Forelimb muscle (tissue), 1 donor: Measurements from ENCODE around the gene PLEKHM2. TPM values are rescaled to one million over a fixed set of nuclear protein-coding genes. Genes with fewer than 3 reads are reported as not detected.
"Not testable (repeated sequence)": the region's sequence is repeated elsewhere in the genome, so short reads cannot be mapped to it uniquely, and the experiment has no call there.

Experiments used
- DNase-seq: peaks from one replicate; pipeline ENCODE4 v3.0.0-alpha.2; 2013; ENCODE audit warnings: low read depth
- polyA plus RNA-seq: library from polyadenylated mRNA; unstranded; fragments of 120-200 nt; gene quantifications from one replicate; pipeline ENCODE4 v1.2.1, GENCODE V29; 2013; ENCODE audit not compliant: insufficient read length

Gene PLEKHM2
- polyA plus RNA-seq, result 51.5 TPM

- DNase-seq, result no peak
These were observed at the start of gene PLEKHM2 for GRCh38 chr1:15684042-15684461. Gene PLEKHM2, plus strand, starts transcription at chr1:15684320. Its CDS starts 239 bp downstream, at chr1:15684559.

DNA sequence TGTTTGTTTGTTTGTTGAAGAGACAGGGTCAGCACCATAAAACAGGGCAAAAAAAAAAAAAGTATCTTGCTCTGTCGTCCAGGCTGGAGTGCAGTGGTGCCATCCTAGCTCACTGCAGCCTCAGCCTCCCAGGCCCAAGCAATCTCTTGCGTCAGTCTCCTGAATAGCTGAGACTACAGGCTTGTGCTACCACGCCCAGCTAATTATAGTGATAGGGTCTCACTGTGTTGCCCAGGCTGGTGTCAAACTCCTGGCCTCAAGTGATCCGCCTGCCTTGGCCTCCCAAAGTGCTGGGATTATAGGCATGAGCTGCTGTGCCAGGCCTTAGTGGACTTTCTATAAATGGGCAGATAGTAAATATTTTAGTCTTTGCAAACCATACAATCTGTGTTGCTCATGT is 47.7 kb upstream of the PLEKHM2 start:
- DNase-seq, result no peak

- no peak for DNase-seq
These were observed 46.3 kb upstream of the PLEKHM2 start for GRCh38 chr1:15637826-15638225.

GRCh38 chr1:15639262-15639661 is 44.9 kb upstream of the PLEKHM2 start:
- DNase-seq, result no peak

DNA sequence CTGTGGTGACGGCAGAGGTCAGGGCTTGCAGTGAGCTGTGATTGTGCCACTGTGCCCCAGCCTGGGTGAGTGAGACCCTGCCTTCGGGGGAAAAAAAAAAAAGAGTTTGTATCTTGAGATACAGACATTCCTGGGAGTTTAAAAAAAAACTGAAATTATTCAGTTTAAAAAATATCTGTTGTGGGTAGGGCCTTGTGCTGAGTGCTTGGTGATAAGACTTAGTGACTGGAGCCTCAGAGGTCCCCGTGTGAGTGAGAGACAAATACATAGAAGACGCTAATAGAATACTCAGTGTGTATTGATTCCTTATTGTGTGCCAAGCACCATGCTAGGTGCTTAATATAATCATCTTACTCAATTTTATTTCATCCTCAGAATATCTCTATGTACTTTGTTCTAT is 44.2 kb upstream of the PLEKHM2 start:
- no peak for DNase-seq

DNA sequence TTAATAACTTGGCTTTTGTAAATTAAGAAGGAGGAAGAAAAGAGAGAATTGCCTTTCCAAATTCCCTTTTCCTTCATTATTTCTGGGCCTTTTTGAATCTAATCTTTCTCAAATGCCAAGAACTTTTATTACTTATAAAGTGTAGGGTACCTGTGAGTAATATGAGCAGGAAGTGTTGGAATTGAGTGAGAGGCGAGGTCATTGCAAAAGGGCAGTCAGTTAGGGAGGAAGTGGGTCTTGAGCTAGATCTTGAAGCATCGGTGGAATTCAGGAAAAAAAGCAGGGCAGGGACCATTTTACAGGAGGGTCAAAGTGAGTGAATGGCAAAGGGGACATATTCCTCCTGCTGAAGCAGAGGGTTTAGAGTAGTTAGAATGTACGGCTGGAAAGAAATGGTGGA is 43.5 kb upstream of the PLEKHM2 start:
- DNase-seq, result no peak

GRCh38 chr1:15649937-15650336 is 34.2 kb upstream of the PLEKHM2 start:
- DNase-seq, result no peak

GRCh38 chr1:15650433-15650832 is 33.7 kb upstream of the PLEKHM2 start:
- no peak for DNase-seq

DNA sequence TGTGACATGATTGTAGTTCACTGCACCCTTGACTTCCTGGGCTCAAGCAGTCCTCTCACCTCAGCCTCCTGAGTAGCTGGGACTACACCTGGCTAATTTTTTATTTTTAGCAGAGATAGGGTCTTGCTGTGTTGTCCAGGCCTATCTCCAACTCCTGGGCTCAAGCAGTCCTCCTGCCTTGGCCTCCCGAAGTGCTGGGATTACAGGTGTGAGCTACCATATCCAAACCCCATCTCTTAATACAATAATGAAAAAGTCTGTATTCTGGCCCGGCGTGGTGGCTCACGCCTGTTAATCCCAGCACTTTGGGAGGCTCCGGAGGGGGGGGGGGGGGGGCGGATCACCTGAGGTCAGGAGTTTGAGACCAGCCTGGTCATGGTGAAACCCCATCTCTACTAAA is 32.0 kb upstream of the PLEKHM2 start:
- DNase-seq, result not testable (repeated sequence)

DNA sequence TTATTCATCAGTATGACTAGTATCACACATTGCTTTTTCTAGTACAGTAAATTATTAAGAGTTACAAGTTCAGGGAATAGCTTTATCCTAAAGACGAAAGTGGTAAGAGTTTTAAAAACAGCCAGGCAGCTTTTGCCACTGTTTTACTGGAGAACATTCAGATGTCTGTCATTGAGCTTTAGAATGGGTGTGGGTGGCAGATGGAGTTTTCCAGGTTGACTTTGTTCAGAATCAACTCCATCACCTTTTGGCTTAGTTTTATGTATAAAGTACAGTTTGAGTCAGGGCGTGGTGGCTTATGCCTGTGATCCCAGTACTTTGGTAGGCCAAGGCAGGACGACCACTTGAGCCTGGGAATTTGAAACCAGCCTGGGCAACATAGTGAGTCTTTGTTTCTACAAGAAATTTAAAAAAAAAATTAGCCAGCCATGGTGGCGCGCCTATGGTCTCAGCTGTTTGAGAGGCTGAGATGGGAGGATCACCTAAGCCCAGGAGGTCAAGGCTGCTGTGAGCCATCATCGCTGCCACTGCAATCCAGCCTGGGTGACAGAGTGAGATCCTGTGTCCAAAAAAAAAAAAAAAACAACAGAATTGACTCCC is 29.9 kb upstream of the PLEKHM2 start:
- no peak for DNase-seq

DNA sequence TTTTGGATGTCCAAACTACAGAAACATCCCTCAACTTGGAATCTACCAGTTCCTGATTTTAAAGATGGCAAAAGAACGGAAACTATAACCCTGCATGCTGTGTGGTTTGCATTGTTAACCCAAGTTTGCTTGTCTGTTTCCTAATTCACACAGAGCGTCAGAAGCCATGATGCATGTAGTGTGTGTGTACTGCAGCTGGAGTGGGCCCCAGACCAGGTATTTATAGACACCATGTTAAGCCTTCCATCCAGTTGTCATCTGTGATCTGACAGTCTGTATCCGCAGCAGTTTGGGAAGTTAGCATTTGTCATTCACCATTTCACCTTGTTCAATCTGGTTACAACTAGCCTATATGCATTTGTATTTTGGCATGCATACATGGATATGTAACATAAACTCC is 27.7 kb upstream of the PLEKHM2 start:
- no peak for DNase-seq

DNA sequence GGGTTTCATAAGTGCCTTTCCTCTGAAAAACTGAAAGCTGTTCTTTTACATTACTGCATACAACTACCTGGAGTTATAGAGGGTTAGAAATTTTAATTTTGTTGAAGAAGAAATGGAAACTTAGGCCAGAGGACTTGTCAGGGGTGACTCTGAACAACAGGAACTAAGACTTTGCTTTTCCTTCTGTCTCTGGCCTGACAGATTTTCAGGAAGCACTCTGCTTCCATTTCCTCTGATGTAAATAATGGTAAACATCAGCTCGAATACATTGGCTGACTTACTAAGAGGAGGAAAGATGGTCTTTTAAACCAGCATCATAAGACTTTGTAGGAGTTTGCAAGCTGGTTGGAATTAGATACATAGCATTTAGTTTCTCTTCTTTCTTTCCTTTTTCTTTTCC is 27.1 kb upstream of the PLEKHM2 start:
- peak; percentile 13 for DNase-seq

GRCh38 chr1:15660151-15660550 is 24.0 kb upstream of the PLEKHM2 start:
- DNase-seq, result no peak

DNA sequence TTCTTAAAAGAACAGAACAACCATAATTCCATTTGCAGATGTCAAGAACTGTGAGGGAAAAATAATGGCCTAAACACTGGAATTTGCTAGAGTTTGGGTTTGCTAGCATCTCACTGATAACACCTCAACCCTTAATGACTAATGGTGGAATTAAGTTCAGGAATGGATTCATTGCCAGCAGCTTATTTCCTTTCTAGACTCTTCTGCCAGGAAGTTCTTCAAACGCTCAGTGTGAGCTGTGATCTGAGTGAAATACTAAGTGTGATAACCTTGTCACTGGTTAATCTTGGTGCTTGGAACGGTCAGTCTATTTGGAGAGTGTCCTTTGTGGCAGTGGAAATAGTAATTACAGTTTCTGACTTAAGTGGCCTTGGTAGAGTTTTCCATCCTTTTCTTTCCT is 21.6 kb upstream of the PLEKHM2 start:
- DNase-seq, result no peak

- DNase-seq, result no peak
These were observed 20.2 kb upstream of the PLEKHM2 start for GRCh38 chr1:15663925-15664324.

- no peak for DNase-seq
These were observed 16.8 kb upstream of the PLEKHM2 start for GRCh38 chr1:15667362-15667761.

GRCh38 chr1:15668089-15668754 is 15.9 kb upstream of the PLEKHM2 start:
- DNase-seq, result no peak

- no peak for DNase-seq
These were observed 15.0 kb upstream of the PLEKHM2 start for GRCh38 chr1:15669074-15669473.

- DNase-seq, result no peak
These were observed 14.3 kb upstream of the PLEKHM2 start for GRCh38 chr1:15669864-15670263.

GRCh38 chr1:15671430-15671829 is 12.7 kb upstream of the PLEKHM2 start:
- no peak for DNase-seq

DNA sequence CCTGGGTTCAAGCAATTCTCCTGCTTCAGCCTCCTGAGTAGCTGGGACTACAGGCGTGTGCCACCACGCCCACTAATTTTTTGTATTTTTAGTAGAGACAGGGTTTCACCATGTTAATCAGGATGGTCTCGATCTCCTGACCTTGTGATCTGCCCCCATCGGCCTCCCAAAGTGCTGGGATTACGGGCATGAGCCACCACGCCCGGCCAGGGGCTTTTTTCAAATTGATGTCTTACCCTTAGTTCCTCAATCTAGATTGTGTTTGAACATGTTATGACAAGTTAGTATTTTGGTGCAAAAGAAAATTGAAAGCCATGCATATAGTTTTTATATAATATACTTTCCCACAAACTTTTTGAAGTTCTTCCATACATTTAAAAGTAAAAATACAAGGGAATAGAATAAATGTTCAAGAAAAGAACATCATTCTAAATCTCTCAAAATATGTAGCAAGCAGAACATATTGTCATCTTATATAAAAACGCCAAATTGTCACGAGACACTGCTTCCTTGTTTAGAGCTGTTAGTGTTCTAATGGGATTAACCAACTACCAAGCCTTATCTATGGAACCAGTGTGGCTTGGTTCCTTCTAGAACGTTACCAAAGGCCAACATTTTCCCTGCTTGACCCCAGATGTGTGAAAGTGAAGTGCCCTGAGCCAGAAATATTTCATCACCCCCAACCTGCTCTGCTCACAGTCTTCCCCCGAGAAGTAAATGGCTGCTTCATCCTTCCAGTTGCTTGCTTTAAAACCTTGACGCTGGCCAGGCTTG is 9.5 kb upstream of the PLEKHM2 start:
- no peak for DNase-seq

DNA sequence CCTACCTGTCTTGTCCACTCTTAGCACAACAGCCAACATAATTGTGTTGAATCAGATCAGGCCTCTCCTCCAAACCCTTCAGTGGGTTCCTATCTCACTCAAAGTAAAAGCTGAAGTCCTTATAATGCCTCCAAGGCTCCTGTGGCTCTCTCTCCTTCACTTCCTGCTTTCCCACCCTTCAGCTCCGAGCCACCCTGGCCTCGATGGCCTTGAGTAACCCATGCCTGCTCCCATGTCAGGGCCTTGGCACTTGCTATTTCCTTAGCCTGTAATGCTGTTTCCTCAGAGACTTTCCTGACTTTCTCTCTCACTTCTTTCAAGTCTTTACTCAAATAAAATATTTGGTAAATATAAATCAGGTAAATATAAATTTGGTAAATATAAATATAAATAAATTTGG is 8.1 kb upstream of the PLEKHM2 start:
- DNase-seq, result no peak
